Activated CD8-positive, alpha-beta memory T cell treated with anti-CD3 and anti-CD28 coated beads, Interleukin-2, amount 50 U/mL, for 24 hours (primary cell): ENCODE results near the gene ACVRL1.
A peak's percentile ranks its signal among the peaks of the same experiment; 100 is the strongest.
"Not testable (repeated sequence)": the region's sequence is repeated elsewhere in the genome, so short reads cannot be mapped to it uniquely, and the experiment has no call there.

Experiments used
- DNase-seq: peaks from one replicate; pipeline ENCODE4 v3.0.0-alpha.2; 2020; ENCODE audit errors: extremely low read depth

ACVRL1 gene

DNA sequence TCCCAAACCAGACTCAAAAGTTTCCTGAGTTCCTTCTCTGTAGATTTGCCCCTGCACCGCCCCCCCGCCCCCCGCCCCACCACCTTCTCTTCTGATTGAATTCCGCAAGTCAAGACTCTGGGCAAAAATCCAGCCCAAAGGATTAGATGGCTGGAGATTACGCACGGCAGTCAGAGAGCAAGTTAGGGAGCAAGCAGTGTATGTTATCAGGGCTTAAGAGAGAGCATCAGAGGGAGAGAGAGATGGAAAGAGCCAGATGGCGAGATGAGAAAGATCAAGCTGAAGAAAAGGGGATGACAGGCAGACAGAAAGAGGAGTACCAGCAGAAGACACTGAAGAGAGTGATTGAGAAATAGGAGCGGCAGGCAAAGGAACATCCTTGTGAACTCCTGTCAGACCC lies 33.3 kb upstream of the ACVRL1 start:
- DNase-seq, result no peak

DNA sequence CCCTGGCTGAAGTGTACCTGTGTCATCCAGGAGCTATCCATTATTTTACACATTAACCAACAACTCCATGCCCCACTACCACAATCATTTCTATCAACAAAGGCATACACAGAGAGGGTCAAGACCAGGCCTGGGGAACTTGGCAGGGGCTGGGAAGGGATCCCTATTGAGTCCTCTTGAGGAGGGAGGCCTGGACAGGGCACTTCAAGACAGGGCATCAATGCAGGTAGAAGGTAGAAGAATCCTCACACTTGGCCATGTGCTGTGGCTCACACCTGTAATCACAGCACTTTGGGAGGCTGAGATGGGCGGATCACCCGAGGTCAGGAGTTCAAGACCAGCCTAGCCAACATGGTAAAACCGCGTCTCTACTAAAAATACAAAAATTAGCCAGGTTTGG lies 32.8 kb upstream of the ACVRL1 start:
- no peak for DNase-seq

DNA sequence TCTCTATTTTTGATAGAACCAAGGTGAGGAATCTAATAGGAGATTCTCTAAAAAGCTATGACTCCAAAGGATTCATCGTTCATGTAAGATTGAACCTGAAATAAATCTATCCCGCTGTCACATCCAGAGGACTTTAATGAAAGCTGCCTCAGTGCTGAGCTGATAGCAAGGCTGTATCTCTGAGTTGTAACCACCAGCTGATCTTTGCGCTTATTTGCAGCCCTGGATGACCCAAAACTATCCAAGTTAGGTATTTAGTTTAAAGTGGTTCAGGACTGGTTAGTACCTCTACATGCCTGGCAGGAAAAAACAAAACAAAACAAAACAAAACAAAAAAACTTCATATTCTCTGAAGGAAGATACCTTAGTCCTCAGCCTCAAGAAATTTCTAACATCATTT lies 28.2 kb upstream of the ACVRL1 start:
- DNase-seq, result no peak

DNA sequence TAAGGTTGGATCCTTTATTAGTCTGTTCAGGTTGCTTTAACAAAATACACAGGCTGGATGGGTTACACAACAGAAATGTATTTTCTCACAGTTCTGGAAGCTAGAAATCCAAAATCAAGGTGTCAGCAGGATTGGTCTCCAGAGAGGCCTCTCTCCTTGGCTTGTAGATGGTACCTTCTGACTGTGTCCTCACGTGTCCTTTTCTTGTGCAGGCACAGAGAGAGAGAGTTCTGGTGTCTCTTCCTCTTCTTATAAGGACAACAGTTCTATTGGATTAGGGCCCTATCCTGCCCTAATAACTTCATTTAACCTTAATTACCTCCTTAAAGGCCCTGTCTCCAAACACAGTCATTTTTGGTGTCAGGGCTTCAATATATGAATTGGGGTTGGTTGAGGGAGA lies 24.0 kb upstream of the ACVRL1 start:
- no peak for DNase-seq

DNA sequence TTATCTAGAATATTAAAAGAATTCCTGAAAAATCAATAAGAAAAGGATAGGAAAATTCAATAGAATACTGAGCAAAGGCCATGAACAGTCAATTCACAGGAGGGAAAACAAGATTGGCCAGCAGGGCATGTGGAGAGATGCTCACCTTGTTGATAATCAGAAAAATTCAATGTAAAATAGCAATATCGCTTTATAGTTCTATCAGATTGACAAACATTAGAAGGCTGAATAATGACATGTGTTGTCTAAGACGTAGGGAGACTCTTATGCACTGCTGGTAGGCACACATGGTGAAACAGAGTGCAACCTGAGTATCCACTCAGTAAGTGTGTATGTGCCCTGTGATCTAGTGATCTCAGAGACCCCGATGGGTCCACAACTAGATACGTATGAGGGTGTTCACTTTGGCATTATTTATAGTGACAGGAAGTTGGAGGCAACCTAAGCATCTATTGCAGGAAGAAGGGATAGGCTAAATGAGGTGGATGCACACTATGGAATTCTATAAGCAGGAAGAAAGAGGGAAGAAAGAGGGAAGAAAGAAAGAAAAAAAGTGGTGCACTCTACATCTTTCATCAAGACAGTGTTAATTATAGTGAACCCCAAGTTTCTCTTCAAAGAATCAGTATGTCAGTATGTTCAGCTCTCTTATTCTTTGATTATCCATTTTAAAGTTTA lies 23.2 kb upstream of the ACVRL1 start:
- DNase-seq, result no peak

DNA sequence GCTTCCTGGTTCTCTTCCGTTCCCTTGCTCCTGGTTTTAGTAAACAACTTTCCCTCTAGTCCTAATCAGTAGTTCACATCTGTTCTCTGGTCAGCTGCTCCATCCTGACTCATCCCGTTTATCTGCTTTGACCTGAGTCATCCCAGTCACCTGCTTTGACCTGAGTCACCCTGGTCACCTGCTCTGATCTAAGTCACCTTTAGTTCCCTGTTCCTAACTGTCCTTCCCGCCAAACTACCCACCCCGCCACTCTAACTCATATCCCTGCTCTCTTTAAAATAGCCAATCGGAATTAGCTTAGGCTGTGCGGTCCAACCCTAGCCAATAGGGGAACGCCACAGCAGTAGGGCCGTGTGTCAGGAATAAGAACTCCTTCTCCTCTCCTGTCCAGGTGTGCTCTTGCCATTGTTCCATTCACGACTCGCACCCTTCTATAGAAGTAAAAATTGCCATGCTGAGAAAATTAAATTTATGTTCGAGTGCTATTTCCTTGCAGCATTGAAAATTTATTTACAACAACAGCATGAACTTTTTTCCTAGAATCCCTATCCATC lies 22.6 kb upstream of the ACVRL1 start:
- DNase-seq, result no peak

DNA sequence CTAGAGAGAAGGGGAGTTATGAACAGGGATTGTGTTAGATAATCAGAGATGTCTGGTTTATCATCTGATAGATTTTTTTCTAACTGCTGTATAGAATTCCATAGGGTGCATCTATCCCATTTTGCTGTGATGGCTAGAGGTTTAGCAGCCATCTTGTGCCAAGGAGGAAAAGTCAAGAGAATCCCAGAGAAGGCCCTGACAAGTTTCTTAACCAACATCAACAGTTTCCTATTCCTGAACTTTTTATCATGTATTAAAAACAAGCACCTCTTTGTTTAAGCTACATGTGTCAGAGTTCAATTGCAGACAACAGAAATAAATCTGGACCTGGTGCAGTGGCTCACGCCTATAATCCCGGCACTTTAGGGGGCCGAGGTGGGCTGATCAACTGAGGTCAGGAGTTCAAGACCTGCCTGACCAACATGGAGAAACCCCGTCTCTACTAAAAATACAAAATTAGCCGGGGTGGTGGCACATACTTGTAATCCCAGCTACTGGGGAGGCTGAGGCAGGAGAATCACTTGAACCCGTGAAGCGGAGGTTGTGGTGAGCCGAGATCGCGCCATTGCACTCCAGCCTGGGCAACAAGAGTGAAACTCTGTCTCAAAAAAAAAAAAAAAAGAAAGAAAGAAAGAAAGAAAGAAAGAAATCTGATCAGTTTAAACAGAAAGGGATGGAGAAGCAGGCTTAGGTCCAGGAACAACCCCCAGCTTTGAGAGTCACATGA lies 21.8 kb upstream of the ACVRL1 start:
- not testable (repeated sequence) for DNase-seq

DNA sequence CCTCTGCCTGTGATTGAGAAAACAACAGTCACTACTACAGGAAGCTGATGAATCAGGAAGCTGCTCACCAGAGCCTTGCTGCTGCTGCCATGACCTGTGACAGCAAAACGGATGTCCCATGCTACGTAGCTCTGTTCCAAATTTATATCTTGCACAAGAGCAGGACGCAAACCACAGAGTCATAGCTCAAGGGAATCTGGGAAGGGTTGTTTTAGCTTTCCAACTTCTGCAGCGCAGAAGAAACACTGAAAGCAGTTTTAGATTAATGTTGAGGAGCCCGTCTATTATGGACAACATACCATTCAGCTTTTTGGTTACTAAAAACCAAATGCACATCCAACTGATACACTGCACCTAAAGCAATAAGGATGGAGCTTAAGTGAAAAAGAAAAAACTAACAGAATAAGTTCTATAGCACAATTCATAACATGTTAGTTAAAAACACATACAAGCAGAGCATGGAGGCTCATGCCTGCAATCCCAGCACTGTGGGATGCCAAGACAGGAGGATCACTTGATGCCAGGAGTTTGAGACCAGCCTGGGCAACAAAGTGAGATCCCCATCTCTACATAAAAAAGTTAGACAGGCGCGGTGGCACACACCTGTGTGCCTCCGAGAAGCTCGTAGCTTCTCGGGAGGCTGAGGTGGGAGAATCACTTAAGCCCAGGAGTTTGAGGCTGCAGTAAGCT lies 21.1 kb upstream of the ACVRL1 start:
- peak; percentile 18 for DNase-seq

DNA sequence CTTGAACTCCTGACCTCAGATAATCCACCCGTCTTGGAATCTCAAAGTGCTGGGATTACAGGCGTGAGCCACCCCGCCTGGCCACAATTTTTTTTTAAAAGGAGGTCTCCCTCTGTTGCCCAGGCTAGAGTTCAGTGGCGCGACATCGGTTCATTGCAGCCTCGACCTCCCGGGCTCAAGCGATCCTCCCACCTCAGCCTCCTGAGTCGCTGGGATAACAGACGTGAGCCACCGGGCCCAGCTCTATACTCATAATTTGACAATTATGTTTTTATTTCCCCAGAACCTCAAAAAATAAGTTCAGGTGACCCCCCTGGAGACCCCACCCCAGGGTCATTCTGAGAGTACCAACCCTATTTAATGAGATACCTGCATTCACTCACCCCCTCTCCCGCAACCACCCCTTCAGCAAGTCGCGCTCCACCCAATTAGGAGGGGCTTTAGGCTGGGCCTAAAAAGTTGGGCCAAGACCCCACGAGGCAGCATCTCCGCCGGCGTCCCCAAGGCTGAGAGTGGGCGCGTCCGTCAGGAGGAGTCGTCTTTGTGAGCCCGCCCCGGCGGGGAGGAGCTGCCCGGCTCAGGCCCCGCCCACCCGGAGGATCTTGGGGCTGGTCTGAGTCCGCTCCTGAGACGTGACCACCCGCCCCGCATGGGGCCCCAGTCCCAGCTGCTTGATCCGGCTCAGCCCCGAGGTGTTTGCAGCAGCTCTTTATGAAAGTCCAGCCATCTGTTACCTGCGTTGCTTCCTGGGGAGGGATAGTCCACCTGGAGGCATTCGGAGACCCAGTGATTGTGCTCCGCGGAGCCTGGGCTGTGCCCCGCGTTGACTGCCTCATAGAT lies 19.6 kb upstream of the ACVRL1 start, which contains the start of gene ANKRD33:
TSS of gene ANKRD33 (plus strand) at position 628 of the 840 bp plus-strand sequence. CDS start at position 712, 84 bp downstream.
- DNase-seq, result no peak

DNA sequence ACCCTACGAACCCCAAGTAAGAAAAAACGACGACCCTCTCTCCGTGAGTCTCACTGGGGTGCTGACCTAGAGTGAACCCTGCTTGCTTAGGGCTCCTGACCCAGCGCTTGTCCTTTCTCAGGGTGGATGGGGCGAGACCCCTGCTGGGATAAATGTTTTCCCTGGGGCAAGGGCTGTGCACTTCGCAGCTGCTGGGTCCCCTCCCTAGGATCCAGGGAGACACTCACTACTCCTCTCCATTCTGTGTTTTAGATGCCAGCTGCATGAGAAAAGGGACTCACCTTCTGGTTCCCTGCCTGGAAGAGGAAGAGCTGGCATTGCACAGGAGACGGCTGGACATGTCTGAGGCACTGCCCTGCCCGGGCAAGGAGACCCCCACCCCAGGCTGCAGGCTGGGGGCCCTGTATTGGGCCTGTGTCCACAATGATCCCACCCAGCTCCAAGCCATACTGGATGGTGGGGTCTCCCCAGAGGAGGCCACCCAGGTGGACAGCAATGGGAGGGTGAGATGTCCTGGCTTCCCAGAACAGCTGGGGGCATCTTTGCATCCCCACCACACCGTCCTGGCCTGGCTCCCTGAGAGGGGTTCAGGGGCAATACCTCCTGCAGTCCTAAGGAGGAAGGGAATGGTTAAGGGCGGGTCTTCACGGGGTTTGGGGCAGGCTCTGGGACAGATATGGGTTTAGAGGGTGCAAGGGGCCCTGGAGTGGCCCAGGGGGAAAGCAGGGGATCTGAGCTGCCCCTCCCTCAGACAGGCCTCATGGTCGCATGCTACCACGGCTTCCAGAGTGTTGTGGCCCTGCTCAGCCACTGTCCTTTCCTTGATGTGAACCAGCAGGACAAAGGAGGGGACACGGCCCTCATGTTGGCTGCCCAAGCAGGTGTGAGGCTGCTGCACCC lies 18.7 kb upstream of the ACVRL1 start:
- DNase-seq, result no peak

DNA sequence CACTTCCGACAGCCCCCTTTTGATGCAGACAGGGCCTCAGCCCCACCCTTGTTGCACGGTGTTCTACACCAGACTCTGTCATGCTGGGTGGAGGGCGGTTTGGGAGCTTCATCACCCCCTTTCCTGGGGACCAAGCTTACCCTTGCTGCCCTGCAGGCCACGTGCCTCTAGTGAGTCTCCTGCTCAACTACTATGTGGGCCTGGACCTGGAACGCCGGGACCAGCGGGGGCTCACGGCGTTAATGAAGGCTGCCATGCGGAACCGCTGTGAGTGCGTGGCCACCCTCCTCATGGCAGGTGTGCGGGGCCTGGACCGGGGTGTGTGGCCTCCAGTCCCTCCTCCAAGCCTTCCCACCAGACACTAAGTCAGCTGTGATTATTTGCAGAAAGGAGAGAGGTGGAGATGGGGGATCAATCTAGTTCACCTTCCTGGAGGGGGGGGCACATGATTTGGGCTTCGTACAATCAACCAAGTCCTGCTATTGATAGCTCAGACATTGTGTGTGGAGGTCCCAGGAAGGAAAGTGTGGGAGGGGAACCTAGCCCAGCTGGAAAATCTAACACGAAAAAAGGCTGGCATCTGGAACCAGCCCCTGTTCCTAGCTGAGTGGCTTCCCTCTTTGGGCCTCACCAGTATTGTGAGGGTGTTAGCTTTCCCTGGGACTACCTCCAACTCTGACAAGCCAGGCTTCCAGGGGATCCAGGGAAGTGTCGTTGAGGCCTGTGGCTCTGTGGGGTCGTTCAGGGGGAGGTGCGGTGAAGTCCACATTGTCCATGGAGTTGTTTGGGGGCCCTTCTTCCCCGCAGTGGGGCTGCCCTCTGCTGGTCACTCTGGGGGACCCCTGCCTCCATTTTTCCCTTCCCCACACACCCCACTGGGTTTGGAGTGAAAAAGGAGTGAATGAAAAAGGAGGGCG lies 17.8 kb upstream of the ACVRL1 start:
- no peak for DNase-seq

DNA sequence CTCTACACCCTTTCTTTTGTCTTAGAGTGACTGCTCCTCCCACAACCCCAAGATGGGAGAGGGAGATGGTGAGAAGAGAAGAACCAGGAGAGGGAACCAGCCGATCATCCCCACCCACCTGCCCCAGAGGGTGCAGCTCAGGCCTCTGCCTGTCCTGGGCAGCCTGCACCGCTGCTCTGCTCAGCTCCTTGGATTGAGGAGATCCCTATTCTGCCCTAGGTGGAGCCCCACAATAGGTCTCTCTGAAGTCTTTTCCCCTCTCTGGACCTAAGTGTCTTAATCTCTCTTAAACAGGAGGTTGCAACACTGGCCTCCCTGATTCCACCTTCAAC lies 17.2 kb upstream of the ACVRL1 start:
- DNase-seq, result no peak

DNA sequence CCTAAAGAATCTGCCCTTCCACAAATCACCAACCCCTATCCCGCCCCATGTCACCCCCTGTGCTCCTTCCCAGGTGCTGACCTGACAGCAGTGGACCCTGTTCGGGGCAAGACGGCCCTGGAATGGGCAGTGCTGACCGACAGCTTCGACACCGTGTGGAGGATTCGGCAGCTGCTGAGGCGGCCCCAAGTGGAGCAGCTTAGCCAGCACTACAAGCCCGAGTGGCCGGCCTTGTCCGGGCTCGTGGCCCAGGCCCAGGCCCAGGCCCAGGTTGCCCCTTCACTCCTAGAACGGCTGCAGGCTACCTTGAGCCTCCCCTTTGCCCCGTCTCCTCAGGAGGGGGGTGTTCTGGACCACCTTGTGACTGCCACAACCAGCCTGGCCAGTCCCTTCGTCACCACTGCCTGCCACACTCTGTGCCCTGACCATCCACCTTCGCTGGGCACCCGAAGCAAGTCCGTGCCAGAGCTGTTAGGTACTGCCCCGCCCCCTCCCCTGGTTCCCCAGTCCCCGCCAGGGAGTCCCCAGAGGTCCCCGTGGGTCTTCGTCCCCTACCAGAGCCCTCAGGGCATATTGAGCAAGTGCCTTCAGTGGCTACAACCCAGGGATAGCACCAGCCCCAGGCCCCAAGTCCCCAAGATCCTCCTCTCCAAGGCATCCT lies 16.7 kb upstream of the ACVRL1 start:
- DNase-seq, result no peak

DNA sequence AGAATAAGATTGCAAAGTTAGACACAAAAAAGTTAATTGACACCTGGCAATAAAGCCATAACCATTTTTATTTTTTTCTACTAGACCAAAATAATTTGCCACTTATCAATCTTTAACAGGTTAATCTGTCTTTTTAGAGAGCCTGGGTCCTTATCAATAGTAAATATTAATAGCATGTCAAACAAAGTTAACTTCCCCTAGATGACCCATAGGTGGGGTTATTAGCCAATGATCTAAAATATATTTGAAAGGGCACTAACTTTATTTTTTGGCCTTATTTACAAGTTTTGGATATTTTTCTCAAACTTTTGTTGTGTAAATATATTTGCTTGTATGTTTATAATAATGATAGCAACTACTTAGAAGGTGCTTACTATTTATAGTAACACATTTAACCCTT lies 15.5 kb upstream of the ACVRL1 start:
- DNase-seq, result no peak

DNA sequence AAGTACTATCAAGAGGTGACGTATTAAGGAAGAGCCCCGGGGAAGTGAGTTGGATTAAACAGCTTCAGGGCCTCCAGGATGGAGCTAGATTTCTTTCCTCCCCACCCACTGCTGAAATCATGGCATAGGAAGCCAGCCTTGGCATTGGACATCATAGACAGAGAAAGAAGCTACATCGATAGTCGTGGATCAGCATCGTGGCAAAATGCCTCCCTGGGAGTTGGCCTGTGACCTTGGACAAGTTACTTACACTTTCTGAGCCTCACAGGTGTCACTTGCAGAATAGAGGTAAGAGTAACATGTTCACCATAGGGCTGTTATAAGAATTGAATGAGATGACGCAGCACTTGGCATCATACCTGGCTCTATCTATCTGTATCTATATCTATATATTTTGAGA lies 13.5 kb upstream of the ACVRL1 start:
- no peak for DNase-seq

DNA sequence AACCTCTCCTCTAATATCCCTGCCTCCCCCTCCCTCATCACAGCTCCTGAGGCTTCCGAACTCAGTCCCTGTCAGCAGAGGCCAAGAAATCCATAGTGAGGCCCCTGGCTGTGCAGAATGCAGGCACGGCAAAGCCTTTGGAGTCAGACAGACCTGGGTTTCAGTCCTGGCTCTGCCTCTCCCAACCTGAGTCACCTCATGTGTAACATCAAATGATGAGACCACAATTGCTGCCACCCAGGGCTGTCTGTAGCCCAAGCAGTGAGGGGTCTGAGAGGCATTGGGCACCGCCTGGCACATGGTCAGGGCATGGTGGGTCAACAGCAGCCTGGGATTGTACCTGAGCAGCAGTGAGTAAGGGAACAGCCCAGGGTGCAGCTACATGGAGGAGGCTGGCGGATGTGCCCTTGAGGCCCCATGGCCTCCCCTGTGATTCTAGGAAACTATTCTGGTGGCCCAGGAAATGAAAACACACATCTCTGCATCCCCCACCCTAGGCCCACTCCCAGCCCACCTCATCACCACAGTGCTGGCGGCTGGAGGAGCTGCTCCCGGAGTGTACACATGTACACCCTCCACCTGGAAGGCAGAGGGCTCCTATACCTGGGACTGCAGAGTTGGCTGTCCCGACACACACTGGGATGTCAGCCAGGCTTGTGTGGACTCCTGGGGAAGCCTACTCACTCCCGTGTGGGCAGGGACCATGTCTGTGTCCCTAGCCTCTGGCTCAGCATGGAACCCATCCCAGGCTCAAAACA lies 11.7 kb upstream of the ACVRL1 start:
- no peak for DNase-seq

DNA sequence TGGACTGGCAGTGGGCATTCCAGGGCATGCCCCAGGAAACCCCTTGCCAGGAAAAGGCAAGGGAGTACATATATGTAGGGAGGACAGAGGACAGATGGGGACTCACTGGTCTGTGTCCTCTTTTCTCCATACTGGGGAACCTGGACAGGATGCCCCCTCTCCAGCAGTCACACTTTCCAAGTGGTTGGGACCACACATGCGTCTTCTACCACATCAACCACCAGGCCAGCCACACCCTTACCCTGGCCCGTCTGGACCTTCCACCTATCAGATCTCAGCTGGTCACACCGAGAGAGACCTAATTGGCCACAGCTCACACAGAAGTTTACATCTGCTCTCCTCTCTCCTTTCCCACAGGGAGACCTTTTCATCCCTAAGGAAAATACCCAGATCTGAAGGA lies 11.1 kb upstream of the ACVRL1 start:
- DNase-seq, result no peak

DNA sequence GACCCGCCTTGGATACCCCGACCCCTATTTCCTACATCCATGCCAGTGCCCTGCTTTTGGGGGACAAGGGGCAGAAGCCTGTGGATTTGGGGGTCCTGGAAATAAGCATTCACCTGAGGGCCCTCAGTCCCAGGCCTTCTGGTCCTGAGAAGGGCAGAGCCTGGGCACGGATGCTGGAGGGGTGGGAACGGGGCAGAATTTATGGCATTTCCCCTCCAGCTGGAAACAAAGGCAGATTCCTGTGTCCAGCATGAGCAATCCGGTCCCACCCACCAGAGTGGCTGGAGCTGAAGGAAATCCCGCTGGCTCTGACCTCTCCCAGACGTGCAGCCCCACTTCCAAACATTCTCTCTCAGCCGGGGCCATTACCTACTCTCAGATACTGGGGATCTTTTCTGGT lies 10.1 kb upstream of the ACVRL1 start:
- DNase-seq, result no peak
